HepG2 (cell line): Measurements from ENCODE around the gene HECTD3. TPM values are rescaled to one million over a fixed set of nuclear protein-coding genes. Genes with fewer than 3 reads are reported as not detected.

Experiments
- ARHGAP35 ChIP-seq: sonication (generic); formaldehyde crosslinking; IDR thresholded peaks from 2 replicates; pipeline ENCODE4 v1.9.0; 2022; ENCODE audit warnings: mild to moderate bottlenecking, inconsistent platforms, moderate library complexity, missing genetic modification reagents, borderline replicate concordance
- GFI1 ChIP-seq: sonication (generic); formaldehyde crosslinking; IDR thresholded peaks from 2 replicates; pipeline ENCODE4 v1.5.0; 2020; ENCODE audit warnings: missing genetic modification reagents, mild to moderate bottlenecking, borderline replicate concordance
- GLI4 ChIP-seq: sonication (generic); formaldehyde crosslinking; IDR thresholded peaks from 2 replicates; pipeline ENCODE4 v1.5.1; 2020; ENCODE audit warnings: missing genetic modification reagents, mild to moderate bottlenecking, moderate library complexity, borderline replicate concordance
- GMEB1 ChIP-seq: sonication (generic); formaldehyde crosslinking; IDR thresholded peaks from 2 replicates; pipeline ENCODE4 v1.5.1; 2020; ENCODE audit warnings: missing genetic modification reagents, mild to moderate bottlenecking, borderline replicate concordance
- ISX ChIP-seq: sonication (generic); formaldehyde crosslinking; conservative IDR thresholded peaks from 2 replicates; pipeline ENCODE4 v1.5.0; 2020; ENCODE audit warnings: missing genetic modification reagents
- KDM4B ChIP-seq: sonication (generic); formaldehyde crosslinking; IDR thresholded peaks from 2 replicates; pipeline ENCODE4 v1.4.0; 2020; ENCODE audit warnings: missing genetic modification reagents
- KLF13 ChIP-seq: sonication (generic); formaldehyde crosslinking; IDR thresholded peaks from 2 replicates; pipeline ENCODE4 v1.4.0; 2020; ENCODE audit warnings: mild to moderate bottlenecking, missing genetic modification reagents
- PPARG ChIP-seq: conservative IDR thresholded peaks from 2 replicates; pipeline ENCODE4 v1.6.1; 2016; ENCODE audit warnings: missing biosample characterization, missing genetic modification reagents
- SUZ12 ChIP-seq: fragments of 150-350 bp; IDR thresholded peaks from 2 replicates; pipeline ENCODE4 v1.6.1; 2014; ENCODE audit warnings: low read depth, low read length
- ZNF512 ChIP-seq: sonication (generic); formaldehyde crosslinking; IDR thresholded peaks from 2 replicates; pipeline ENCODE4 v1.4.0; 2020; ENCODE audit warnings: mild to moderate bottlenecking, missing genetic modification reagents
- ZNF646 ChIP-seq: sonication (generic); formaldehyde crosslinking; IDR thresholded peaks from 2 replicates; pipeline ENCODE4 v1.9.0; 2021; ENCODE audit warnings: mild to moderate bottlenecking, missing genetic modification reagents
- ZNF746 ChIP-seq: sonication (generic); formaldehyde crosslinking; IDR thresholded peaks from 2 replicates; pipeline ENCODE4 v1.8.0; 2022; ENCODE audit warnings: mild to moderate bottlenecking, missing genetic modification reagents
- ZSCAN20 ChIP-seq: sonication (generic); formaldehyde crosslinking; IDR thresholded peaks from 2 replicates; pipeline ENCODE4 v1.4.0; 2020; ENCODE audit warnings: missing genetic modification reagents, mild to moderate bottlenecking, borderline replicate concordance
- polyA plus RNA-seq, 8 experiments: library from polyadenylated mRNA; depleted of rRNA in 3 of 8; stranded (reverse) in 7 of 8; unstranded in 1 of 8; fragments of >200 nt; fragmentation: Illumina TruSeq in 4 of 8; extraction: Trizol in 4 of 8; gene quantifications; 2 replicates each; pipeline versions ENCODE4 v1.2.1 to v1.2.3, GENCODE V29; 2011 to 2016; ENCODE audit warnings: low read depth in 4 of 8, missing spikeins in 1 of 8, mixed read lengths in 1 of 8; ENCODE audit not compliant: insufficient read depth in 1 of 8
- total RNA-seq, 5 experiments: library from RNA; depleted of rRNA; stranded (reverse); fragments of >200 nt; fragmentation: Illumina TruSeq; extraction: Trizol; gene quantifications; 2 replicates each; pipeline ENCODE4 v1.2.3, GENCODE V29; 2016; ENCODE audit warnings: low read depth in 1 of 5
- TF ChIP-seq, protein P1 (sequence below): sonication (generic); formaldehyde crosslinking; IDR thresholded peaks from 2 replicates; pipeline ENCODE4 v1.5.0; 2020; ENCODE audit warnings: missing genetic modification reagents
- TF ChIP-seq, protein P2 (sequence below): sonication (generic); formaldehyde crosslinking; IDR thresholded peaks from 2 replicates; pipeline ENCODE4 v1.4.0; 2020; ENCODE audit warnings: mild to moderate bottlenecking, missing genetic modification reagents

HECTD3 gene
- total and polyA plus RNA-seq, 2 of the 13 experiments (the other 11 are each of a cell fraction or from before 2014, with no cell fraction given) = 18.6 to 24.5 TPM

- no peak for TF ChIP-seq ZNF646
- TF ChIP-seq, protein P1, sequence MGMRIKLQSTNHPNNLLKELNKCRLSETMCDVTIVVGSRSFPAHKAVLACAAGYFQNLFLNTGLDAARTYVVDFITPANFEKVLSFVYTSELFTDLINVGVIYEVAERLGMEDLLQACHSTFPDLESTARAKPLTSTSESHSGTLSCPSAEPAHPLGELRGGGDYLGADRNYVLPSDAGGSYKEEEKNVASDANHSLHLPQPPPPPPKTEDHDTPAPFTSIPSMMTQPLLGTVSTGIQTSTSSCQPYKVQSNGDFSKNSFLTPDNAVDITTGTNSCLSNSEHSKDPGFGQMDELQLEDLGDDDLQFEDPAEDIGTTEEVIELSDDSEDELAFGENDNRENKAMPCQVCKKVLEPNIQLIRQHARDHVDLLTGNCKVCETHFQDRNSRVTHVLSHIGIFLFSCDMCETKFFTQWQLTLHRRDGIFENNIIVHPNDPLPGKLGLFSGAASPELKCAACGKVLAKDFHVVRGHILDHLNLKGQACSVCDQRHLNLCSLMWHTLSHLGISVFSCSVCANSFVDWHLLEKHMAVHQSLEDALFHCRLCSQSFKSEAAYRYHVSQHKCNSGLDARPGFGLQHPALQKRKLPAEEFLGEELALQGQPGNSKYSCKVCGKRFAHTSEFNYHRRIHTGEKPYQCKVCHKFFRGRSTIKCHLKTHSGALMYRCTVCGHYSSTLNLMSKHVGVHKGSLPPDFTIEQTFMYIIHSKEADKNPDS (CRISPR knock-in tag) = no peak
- TF ChIP-seq ZSCAN20 (CRISPR knock-in tag) = no peak
- no peak for TF ChIP-seq ZNF512 (CRISPR knock-in tag)
- no peak for TF ChIP-seq PPARG (CRISPR knock-in tag)
- TF ChIP-seq, protein P2, sequence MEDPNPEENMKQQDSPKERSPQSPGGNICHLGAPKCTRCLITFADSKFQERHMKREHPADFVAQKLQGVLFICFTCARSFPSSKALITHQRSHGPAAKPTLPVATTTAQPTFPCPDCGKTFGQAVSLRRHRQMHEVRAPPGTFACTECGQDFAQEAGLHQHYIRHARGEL (CRISPR knock-in tag) = no peak
- no peak for TF ChIP-seq ZNF746 (CRISPR knock-in tag)
- TF ChIP-seq ARHGAP35 = no peak
- 0 out of 2 replicates have a peak, but pooled peaks have one; percentile 62 for TF ChIP-seq GLI4
- no peak for TF ChIP-seq GFI1
- no peak for TF ChIP-seq KLF13 (CRISPR knock-in tag)
- TF ChIP-seq SUZ12 = no peak
- no peak for TF ChIP-seq ISX
- TF ChIP-seq KDM4B (CRISPR knock-in tag) = no peak
- TF ChIP-seq GMEB1 (CRISPR knock-in tag) = no peak
Observed at GRCh38 chr1:45010855-45011811, at the start of gene HECTD3 (continued).
